GM18867 (cell line): ENCODE results near the gene DRGX.

Source experiments
- ATAC-seq: cut with Tn5 transposase; IDR thresholded peaks from one replicate; pipeline ENCODE4 v1.9.1; 2021; ENCODE audit warnings: mild to moderate bottlenecking, moderate library complexity; ENCODE audit not compliant: unreplicated experiment

Gene DRGX

GRCh38 chr10:49323171-49323895 is 72.6 kb downstream of the DRGX start:
- ATAC-seq = no peak

- ATAC-seq = no peak
Observed at GRCh38 chr10:49322371-49323170, 73.3 kb downstream of the DRGX start.

DNA sequence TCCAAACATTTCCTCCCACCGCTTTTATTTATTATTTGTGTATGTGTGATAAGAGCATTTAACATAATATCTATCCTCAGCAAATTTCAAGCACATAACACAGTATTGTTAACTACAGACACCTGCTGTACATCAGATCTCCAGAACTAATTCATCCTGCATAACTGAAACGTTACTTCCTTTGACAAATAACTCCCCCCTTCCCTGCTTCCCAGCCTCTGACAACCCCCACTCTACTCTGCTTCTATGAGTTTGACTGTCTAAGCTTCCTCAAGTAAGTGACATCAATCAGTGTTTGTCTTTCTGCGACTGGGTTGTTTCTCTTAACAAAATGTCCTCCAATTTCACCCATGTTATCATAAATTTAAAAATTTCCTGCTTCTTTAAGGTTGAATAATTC is 74.9 kb downstream of the DRGX start:
- ATAC-seq = no peak

DNA sequence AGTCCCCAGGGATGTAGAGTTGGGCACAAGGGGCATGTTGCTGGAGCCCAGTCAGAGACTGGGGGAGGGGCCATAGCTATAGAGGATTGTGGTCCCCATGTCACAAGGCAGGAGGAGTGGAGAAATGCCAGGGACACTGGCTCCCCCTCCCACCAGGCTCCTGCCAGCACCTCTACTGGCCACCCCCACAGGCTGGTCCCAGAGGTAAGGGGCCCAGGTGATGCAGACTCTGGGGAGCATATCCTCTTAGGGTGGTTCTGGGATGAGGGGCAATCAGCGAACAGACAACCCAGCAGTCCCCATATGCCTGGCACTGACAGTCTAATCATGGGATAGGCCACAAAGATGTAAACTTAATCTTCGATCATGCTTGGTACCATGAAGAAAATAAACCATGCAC is 75.7 kb downstream of the DRGX start:
- no peak for ATAC-seq

GRCh38 chr10:49319206-49319605 is 76.7 kb downstream of the DRGX start:
- no peak for ATAC-seq

DNA sequence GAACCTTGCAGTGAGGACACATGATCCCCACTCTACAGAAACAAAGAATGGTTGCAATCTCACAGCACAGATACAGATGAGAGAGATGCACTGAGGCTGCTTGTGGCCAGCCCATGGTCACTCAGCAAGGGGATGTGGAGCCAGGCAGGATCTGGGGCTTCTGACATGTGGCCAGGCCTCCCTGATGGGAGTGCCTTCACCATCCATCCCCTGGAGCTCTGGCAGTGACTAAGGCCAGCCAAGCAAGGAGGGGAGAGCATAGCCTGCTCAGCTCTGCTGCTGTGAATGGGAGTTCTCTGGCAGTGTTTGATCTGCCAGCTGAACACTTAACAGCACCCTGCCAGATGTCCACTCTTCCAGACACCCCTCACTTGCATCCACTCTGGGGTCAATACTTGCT is 77.1 kb downstream of the DRGX start:
- no peak for ATAC-seq

DNA sequence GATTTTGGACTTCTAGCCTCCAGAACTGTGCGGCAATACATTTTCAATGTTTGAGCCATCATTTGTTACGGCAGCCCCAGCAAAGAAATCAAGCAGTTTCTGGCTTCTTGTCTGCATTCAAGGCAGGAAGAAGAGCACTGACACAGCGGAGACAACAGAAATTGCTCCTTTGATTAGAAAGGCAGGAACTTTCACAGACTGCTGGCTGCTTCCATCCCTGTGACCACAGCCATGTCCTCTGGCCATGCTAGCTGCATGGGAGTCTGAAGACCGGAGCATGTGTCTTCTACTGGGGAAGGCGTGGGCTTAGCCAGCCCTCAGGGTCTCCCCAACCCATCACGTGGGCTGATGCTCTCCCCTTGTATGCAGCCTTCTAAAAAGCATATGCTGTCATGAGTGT is 77.9 kb downstream of the DRGX start:
- ATAC-seq = no peak

- no peak for ATAC-seq
Observed at GRCh38 chr10:49314806-49315205, 81.1 kb downstream of the DRGX start.
